A204.1 (cell line): ENCODE results near the gene USP25.

Experiments used
- FAIRE-seq: peaks from 2 replicates; lab custom pipeline; 2012; peaks lifted over from hg19 to GRCh38; lab: Jason Lieb, UNC

The USP25 gene

DNA sequence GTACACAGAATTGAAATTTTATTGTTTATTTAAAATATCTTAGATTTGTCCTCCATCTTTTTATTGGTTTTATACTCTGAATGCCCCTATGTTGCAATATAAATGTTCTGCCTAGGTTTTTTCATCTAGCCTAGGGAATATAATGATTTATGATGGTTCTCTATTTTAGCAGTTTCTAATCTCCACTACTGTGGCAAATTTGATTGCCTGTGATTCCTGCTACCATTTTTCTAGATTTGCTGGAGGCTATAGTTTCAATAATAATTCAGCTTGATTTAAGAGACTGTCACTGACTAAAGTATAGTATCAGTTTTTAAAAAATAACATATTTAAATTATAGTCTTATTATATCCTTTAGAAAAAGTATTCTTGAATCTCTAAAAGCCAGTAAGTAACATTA, 90.5 kb downstream of the USP25 start:
- peak; percentile 21 for FAIRE-seq

DNA sequence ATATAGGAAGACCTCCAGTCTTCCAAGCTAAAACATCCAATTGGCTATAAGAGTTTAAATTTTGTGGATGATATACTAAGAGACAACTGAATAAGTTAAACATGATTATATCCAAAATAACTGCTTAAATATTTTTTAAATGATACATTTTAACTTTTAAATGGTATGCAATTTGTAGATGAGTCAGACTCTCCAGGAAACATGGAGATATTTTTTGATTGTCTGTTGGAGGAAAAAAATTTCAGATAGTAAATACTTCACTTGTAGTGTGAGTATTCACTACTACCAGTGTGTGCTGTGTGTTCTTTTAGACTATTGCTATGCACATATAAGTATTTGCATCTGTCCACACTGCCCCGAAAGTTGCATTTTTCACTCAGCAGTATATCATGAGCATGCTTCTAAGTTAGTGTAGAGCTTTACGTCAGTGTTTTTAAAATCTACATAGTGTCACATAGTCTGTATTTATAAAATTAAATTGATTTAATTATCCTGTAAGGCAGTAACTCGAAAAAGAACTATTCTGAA, 91.1 kb downstream of the USP25 start:
- FAIRE-seq, result no peak

- FAIRE-seq, result no peak
Measured at GRCh38 chr21:15823486-15824150, 93.8 kb downstream of the USP25 start.

- FAIRE-seq, result no peak
Measured at GRCh38 chr21:15825700-15826099, 95.9 kb downstream of the USP25 start.

DNA sequence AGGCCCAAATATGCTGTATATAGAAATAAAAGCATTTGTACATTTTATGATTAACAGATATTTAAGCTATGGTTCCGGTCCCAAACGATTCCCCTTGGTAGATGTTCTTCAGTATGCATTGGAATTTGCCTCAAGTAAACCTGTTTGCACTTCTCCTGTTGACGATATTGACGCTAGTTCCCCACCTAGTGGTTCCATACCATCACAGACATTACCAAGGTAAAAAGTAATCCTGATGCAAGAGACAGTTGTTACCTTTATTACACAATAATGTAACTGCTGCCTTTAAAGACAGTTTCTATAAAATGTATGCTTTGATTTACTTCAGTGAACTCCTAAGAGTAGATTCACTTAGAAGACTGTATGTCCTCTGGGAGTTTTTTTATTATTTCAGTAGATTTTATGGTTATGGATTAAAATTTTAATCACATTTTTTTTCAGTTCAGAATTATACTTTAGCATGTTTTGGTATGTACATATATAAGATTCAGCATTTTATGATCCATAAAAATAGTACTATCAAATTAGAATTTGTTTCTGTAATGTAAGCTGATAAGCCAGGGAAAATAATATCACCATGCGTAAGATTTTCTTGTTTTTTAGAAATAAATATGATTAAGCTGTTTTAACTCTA, 96.5 kb downstream of the USP25 start:
- peak; percentile 89 for FAIRE-seq

GRCh38 chr21:15826908-15827601, 97.3 kb downstream of the USP25 start:
- no peak for FAIRE-seq

GRCh38 chr21:15831497-15831896, 101.7 kb downstream of the USP25 start:
- FAIRE-seq, result no peak

DNA sequence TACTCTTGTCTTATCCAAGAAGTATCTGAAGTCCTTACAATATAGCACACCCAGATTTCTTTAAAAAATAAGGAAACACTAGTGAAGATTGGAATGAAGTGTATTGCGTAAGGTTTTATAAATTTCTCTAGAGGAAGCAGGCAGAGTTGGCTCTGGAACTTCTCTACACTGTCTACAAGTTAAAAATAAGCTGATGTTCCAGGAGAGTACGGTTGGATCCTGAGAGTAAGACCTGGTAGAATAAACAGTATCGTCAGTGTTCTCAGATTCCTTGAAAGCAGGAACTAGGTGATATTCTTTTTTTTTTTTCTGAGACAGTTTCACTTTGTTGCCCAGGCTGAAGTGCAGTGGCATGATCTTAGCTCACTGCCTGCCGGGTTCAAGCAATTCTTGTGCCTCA, 107.9 kb downstream of the USP25 start:
- no peak for FAIRE-seq

DNA sequence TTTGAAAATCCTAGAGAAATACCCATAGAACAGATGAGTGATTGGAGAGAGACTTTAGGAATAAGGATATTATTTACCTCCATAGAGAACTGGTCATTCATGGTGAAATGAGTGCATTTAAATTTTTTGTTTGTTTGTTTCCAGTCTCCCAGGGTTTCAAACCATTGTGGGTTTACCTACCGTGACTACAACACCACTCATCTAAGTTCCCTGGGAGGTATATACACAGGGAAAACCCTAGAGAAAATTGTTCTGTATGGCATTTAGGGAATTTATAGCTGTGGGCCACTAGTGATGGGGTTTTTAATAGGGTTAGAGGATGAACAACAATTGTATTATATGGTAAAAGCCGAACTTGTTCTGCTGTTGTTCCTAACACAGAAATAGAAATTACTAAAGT, 109.2 kb downstream of the USP25 start:
- no peak for FAIRE-seq

- peak; percentile 21 for FAIRE-seq
Measured at GRCh38 chr21:15839601-15840000, 109.8 kb downstream of the USP25 start.

GRCh38 chr21:15840406-15840805, 110.6 kb downstream of the USP25 start:
- no peak for FAIRE-seq

DNA sequence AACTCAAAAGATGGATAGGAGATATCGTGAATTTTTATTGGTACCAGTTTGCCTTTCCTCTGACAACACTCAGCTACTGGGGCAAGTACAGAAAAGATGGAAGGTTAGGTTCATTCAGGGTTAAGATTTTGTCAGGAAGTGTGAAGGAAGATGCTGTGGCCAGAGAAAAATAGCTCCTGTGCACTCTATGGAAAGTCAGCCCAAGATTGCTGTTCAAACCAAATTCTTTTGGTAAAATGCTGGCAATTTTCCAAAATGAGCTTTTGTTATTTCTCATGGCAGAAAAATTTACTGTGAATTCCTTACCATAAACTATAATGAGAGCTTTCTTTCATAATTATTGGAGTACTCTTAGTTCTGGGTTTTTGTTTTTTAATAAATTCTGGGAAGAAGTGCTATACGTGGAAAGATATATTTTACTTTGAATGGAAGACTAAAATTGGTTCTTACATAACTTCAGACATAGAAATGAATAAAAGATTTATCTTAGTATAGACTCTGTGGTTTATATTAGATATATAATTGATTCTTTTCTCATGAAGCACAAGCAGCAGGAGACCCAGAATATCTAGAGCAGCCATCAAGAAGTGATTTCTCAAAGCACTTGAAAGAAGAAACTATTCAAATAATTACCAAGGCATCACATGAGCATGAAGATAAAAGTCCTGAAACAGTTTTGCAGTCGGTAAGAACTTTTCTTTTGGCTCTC, 112.2 kb downstream of the USP25 start:
- FAIRE-seq, result no peak

DNA sequence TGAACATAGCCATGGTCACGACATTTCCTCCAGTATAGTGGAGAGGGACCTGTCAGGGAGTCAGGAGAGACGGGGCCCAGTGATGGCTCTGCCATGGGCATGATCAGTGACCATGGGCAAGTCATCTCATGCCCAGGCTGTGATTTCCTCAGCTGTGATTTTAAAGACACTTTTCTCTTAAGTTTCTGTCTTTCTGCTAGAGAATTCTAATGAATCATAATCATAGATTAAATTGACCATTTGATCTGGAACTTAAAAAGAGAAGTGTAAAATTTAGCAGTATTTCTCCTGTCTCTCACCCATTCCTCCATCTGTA, 112.7 kb downstream of the USP25 start:
- FAIRE-seq, result no peak

DNA sequence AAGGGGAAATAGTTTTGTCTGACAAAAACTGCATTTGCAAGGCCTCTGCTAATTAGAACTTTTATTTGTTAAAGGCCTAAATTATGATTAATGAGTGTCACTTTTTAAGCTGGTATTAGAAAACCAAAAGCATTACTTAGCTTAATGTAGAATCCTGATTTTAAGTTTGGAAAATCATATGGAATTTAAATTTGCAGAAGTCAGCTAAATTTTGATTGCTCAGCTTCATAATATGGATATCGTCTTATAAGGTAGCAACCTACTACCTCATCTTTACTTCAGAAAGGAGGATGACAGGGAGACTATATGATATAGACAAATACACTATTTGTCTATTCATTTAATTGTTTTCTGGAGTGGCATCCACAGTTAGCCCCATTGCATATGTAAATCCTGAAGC, 114.0 kb downstream of the USP25 start:
- FAIRE-seq, result no peak

DNA sequence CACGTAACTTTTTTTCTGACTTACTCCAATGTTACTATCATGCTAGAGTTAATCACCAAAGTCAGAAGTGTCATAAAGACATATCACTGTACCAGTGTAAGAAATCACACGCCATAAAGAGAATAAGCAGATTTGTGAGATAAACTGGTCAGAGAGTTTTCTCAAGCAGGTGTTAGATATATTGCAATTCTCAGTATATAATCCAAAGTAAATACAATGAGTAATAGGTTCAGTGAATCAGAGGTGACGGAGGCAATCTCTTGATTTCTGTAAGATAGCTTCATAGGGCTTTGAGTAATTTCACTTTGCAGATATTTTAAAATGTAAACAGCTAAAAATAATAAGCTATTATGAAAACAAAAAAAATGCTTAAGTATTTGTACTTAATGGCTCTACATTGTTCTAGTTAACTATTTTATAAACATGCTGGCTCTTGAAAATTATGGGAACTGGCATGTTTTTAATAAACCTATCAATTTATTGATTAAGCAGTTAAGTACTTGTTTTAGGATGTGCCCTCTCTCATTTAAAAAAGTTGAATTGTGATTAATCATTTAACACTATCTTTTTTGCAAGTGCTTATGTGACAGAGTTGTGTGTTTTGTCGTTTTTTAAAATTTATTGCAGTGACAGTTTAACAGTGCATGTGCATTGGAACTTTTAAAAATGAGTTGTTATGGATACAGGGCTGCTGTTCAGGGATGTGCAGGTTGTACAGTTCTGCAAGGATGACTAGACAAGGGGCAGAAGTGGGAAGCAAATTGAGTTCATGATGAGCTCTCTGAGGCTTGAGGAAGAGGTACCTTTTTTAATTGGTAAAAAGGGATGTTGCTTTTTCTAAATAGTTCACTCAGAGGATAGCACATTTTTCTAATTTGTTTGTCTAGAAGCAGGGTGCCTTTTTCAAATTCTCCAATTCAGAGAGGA, 119.1 kb downstream of the USP25 start:
- FAIRE-seq, result no peak

GRCh38 chr21:15849927-15850326, 120.1 kb downstream of the USP25 start:
- peak; percentile 80 for FAIRE-seq

- no peak for FAIRE-seq
Measured at GRCh38 chr21:15850645-15851044, 120.9 kb downstream of the USP25 start.

- FAIRE-seq, result no peak
Measured at GRCh38 chr21:15852146-15852545, 122.4 kb downstream of the USP25 start.

GRCh38 chr21:15853126-15853525, 123.3 kb downstream of the USP25 start:
- no peak for FAIRE-seq

DNA sequence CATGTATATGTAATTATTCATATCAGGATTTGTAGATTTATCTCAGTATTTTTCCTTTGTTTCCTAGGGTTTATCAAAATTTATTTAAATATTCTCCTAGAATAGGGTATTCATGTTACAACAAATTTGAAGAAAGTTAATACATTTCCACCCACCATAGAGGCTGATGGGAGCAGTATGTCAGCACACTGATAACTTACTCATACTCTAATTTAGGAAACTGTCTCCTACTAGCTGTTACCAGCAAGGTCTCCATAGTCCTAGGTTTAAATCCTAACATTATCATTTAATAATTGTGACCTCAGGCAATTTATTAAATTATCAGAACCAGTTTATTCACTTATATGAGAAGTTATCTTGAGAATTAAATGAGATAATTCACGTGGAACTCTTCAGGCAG, 127.0 kb downstream of the USP25 start:
- FAIRE-seq, result no peak

GRCh38 chr21:15857740-15858139, 128.0 kb downstream of the USP25 start:
- FAIRE-seq, result no peak

DNA sequence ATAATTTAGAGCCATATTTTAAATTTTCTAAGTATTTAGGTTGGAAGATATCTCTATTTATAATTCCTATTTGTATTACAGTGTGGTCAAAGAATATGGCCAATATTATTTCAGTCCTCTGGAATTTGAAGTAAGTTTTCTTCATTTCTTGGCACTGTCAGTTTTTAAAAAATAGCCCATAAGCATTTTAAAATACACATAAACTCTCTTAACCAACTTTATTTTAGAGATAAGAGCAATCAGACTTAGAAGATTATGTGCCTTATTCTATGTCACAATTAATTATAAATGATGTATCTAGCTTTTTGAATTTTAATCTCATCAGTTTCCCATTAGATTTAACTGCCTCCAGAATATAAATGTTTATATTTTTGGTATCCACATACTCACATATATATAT, 130.8 kb downstream of the USP25 start:
- no peak for FAIRE-seq
